Muscle layer of colon (tissue), 2 donors: ENCODE measurements around the gene FAM181A.

Experiments used
- H3K27ac ChIP-seq: one replicate; pipeline ENCODE4 v1.7.0; 2013; ENCODE audit warnings: low read depth, mild to moderate bottlenecking, low read length, moderate library complexity
- H3K27me3 ChIP-seq, 2 donors: one replicate each; pipeline ENCODE4 v1.7.0; 2013; ENCODE audit warnings: low read length in 2 of 2, mild to moderate bottlenecking in 2 of 2; ENCODE audit not compliant: insufficient read depth in 2 of 2, control insufficient read depth in 1 of 2
- H3K36me3 ChIP-seq: one replicate; pipeline ENCODE4 v1.7.0; 2013; ENCODE audit warnings: mild to moderate bottlenecking, low read length; ENCODE audit not compliant: insufficient read depth
- H3K4me1 ChIP-seq: one replicate; pipeline ENCODE4 v1.7.0; 2013; ENCODE audit warnings: mild to moderate bottlenecking, low read length; ENCODE audit not compliant: insufficient read depth
- H3K4me3 ChIP-seq, 2 donors: one replicate each; pipeline ENCODE4 v1.7.0; 2013; ENCODE audit warnings: low read length in 2 of 2, low read depth in 1 of 2, mild to moderate bottlenecking in 1 of 2, moderate library complexity in 1 of 2
- H3K9ac ChIP-seq: one replicate; pipeline ENCODE4 v1.7.0; 2013; ENCODE audit warnings: low read length
- H3K9me3 ChIP-seq: one replicate; pipeline ENCODE4 v1.7.0; 2013; ENCODE audit warnings: mild to moderate bottlenecking, low read length
- donor health status: abdominal sarcoma.
- donor health status: Adenocarcinoma of cecum.

FAM181A gene

DNA sequence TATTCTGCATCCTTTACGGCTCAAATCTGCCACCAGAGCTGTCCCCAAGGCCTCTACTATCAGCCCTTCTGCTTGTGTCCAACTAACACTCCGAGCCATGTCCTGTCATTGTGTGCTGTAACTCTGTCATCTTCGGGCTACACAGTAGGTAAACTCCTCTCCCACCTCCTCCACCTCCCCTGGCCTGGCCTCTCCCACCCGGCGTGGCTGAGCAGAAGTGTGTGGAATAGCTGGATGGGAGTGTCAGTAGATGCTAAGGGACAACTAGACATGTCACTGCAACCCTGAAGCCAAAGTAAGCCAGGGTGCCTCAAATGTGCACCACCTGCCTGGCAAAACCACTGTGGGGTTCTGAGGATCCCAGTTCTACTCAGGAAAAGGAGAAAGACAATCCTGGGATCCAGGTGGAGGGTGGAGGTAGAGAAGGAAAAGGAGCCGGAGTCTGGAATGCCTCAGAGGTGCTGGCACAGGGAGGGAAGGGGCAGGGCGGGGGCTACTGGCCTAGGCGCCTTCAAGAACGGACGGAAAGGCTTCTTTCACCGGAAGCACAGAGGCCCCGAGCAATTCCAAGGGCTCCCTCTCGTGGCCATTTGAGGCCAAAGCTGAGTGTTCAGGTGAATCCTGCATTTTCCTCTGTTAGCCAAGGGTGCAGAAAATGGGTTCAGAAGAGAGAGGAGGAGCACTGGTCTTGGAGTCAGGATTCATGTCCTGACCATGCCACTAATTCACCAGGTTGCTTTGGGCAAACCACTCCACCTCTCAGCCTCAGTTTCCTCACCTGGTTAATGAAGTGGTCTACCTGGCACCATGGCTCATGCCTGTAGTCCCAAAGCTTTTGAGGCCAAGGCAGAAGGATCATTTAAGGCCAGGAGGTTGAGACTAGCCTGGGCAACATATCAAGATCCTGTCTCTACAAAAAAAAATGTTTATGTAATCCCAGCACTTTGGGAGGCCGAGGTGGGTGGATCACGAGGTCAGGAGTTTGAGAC is 20.5 kb upstream of the FAM181A start:
- no peak overlapping the region for H3K4me3 ChIP-seq
- no peak overlapping the region for H3K27ac ChIP-seq
- no peak overlapping the region for H3K9ac ChIP-seq
- H3K36me3 ChIP-seq: no peaks in the 10 kb centered on the region
- no peaks in the 10 kb centered on the region for H3K27me3 ChIP-seq
- peaks cover 4% of the 10 kb centered on the region for H3K4me1 ChIP-seq
- no peaks in the 10 kb centered on the region for H3K9me3 ChIP-seq

DNA sequence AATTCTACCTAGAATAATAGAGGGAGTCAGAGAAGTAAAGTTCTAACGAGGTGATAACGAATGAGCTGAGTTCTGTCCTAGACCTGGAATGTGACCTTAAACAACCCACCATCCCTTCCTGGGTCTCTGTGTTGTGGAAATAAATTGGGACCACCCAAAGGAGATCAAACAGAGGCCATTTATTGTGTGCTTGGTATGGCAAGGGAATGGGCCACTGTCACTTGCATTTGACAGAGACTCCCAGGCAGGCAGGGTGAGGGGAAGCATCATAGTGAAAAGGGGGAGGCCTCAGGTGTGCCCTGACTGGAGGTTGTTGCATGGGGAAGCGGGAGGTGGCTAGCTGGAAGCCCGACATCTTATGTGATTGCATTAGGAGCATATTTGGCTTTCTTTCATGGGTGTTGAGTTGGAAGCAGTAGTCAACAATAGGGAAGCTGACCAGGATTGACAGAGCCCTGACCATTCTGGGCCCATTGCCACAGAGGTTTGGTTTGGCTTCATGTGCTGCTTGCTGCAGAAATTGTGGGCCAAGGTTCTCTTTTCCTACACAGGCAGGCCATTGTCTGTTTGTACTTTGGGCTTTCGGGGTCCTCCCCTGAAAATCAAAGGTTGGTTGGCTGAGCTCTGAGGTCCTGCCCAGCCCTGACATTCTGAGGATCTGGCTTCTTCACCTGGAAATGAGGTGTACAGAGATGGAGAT is 17.6 kb upstream of the FAM181A start:
- Histone ChIP-seq H3K27ac (no peak overlapping the region), H3K27me3 (no peaks in the 10 kb centered on the region), H3K9ac (no peak overlapping the region), H3K9me3 (no peaks in the 10 kb centered on the region), H3K36me3 (no peaks in the 10 kb centered on the region), H3K4me1 (peaks cover 4% of the 10 kb centered on the region), H3K4me3 (no peak overlapping the region)

DNA sequence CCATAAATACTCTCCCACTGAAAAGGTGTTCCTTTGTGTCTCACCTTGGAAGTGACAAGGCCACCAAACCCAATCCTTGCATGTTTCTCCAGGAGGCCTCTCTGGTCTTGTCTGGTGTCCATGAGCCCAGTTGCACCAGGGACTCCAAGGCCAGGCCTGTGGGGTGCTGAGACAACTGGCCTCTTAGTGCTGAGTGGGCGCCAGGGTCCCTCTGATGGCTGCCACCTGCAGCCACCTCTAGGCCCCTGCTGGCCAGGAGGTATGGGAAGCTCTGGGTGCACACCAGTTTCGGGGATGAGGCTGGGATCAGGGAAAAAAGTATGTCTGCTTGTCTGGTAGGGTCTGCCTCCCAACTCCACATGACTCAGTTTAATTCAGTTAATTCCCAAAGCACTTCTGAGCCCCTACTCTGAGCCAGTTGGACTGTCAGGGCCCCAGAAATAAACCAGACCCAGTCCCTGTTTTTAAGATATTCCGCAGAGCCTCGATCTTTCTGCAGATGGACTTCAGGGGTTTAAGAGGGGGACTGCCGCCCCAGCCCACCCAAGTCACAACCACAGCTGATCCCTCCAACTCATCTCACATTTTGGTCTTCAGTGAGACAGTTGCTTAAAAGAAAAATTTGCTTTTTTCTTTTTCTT is 15.0 kb upstream of the FAM181A start:
- Histone ChIP-seq H3K9ac (no peak overlapping the region), H3K9me3 (no peaks in the 10 kb centered on the region), H3K4me1 (no peaks in the 10 kb centered on the region), H3K4me3 (no peak overlapping the region), H3K27me3 (no peaks in the 10 kb centered on the region), H3K36me3 (no peaks in the 10 kb centered on the region), H3K27ac (no peak overlapping the region)

DNA sequence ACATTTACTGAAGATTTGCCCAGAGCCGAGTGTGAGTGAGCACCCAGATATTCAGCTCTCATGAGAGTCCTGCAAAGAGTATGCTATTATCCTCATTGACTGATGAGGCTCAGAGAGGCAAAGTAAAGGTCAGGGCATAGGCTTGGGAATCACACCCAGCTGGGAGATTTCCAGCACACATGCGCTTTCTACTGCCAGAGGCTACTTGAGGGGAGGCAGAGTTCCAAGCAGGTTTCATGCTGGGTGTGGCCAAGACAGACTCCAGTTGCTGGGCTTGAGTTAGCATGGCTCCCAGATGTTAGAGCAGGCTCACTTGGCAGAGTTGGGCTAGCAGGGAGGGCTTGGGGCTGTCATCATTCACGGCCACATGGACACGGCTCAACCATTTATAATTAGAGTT is 14.4 kb upstream of the FAM181A start:
- no peaks in the 10 kb centered on the region for H3K27me3 ChIP-seq
- no peak overlapping the region for H3K4me3 ChIP-seq
- no peak overlapping the region for H3K9ac ChIP-seq
- H3K36me3 ChIP-seq: no peaks in the 10 kb centered on the region
- H3K9me3 ChIP-seq: no peaks in the 10 kb centered on the region
- no peaks in the 10 kb centered on the region for H3K4me1 ChIP-seq
- H3K27ac ChIP-seq: no peak overlapping the region

DNA sequence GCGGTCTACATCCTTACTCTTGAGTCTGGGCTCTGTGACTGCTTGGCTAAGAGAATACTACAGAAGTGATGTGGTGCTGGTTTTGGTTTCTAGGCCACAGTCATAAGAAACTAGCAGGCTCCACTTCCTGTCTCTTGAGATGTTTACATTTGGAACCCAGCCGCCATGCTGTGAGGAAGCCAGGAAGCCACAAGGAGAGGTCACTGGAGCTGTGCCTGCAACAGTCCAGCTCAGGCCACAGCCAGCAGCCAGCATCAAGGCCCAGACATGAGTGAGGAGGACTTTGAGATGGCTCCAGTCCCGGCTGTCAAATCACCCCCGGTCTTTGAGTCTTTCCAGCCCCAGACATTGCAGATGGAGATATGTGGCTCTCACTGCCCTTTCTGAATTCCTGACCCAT is 12.9 kb upstream of the FAM181A start:
- no peak overlapping the region for H3K9ac ChIP-seq
- no peaks in the 10 kb centered on the region for H3K36me3 ChIP-seq
- no peaks in the 10 kb centered on the region for H3K9me3 ChIP-seq

DNA sequence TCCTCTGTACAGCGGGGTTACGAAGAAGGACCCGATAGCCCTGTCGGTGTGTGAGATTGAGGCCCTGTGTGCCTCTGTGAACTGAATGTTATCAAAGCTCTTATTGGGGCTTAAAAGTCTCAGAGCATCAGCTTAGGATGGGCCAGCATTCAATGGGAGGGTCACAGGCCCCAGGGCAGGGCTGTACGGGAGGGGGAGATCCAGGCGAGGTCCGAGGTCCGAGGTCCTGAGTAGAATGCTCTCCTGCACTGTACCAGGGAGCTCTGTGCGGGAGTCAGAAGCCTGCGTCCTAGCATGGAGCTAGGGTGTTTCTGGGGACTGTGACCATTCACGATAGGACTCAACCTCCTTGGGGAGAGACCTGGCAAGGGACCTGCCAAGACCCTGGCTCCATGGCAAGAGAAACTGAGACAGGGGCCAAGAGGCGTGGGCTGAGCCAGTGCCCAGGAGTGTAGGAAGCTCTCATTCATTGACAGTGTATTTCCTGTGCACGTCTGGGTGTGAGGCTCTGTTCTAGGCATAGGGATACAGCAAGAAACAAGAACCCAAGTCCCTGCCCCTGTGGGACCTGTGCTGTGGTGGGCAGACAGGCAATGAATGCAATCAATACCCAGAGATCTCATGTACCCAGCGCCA is 12.0 kb upstream of the FAM181A start:
- no peaks in the 10 kb centered on the region for H3K9me3 ChIP-seq
- no peak overlapping the region for H3K27ac ChIP-seq
- no peaks in the 10 kb centered on the region for H3K36me3 ChIP-seq
- no peaks in the 10 kb centered on the region for H3K27me3 ChIP-seq
- no peak overlapping the region for H3K9ac ChIP-seq
- no peaks in the 10 kb centered on the region for H3K4me1 ChIP-seq
- no peak overlapping the region for H3K4me3 ChIP-seq

More for the DNA sequence above, 12.9 kb upstream of the FAM181A start:
- no peaks in the 10 kb centered on the region for H3K27me3 ChIP-seq
- H3K27ac ChIP-seq: no peak overlapping the region
- H3K4me3 ChIP-seq: no peak overlapping the region
- H3K4me1 ChIP-seq: no peaks in the 10 kb centered on the region

DNA sequence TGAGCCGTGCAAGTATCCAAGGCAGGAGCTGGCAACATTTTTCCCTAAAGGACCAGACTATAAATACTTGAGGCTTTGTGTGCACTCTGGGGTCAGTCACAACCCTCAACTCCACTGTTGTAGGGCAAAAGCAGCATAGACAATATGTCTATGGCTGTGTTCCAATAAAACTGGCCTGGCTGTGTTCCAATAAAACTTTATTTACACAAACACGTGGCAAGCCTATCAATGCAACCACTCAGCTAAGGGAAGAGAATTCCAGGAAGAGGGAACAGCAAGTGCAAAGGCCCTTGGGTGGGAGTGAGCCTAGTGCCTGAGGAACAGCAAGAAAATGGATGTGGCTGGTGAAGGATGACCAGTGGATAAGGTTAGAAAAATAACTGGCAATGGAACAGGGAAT is 11.3 kb upstream of the FAM181A start:
- Histone ChIP-seq H3K4me1 (no peaks in the 10 kb centered on the region), H3K36me3 (no peaks in the 10 kb centered on the region), H3K27ac (no peak overlapping the region), H3K9ac (no peak overlapping the region), H3K4me3 (no peak overlapping the region), H3K9me3 (no peaks in the 10 kb centered on the region), H3K27me3 (no peaks in the 10 kb centered on the region)

DNA sequence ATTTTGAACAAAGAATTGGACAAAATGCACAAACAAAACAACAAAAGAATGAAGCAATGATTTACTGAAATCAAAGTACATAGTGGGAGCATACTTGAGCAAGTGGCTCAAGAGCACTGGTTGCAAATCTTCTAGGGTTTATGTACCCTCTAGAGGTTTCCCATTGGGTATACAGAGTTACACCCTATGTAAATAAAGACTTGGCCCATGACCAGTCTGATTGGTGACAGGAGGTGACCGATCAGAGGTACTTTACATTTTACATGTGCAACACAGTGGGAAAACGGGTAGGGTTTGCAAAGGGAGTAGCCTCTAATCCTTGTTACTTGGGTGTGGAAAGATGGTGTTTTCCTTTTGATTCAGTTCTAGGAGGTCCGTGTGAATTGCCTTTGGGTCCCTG is 10.6 kb upstream of the FAM181A start:
- Histone ChIP-seq H3K36me3 (no peaks in the 10 kb centered on the region), H3K27me3 (no peaks in the 10 kb centered on the region), H3K4me1 (no peaks in the 10 kb centered on the region), H3K9ac (no peak overlapping the region), H3K9me3 (no peaks in the 10 kb centered on the region), H3K4me3 (no peak overlapping the region), H3K27ac (no peak overlapping the region)

DNA sequence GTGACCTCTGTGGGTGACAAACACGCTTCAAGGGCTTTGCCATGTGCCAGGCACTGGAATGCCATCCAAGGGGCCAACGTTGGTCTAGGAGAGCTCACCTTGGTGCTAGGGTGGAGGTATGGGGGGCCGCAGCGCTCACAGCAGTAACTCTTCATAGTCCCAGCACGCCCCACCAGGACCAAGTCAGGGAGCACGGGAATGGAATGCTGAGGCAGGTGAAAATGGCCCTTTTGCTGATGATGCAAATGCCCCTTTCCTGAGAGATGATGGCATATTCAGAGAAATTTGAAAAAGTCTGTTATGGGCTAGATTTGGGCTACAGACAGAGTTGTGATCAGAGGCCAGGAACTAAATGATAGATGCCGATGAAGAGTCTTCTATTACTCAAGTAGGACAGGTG is 10.0 kb upstream of the FAM181A start:
- Histone ChIP-seq H3K36me3 (no peaks in the 10 kb centered on the region), H3K9ac (no peak overlapping the region), H3K4me1 (no peaks in the 10 kb centered on the region), H3K27me3 (no peaks in the 10 kb centered on the region), H3K27ac (no peak overlapping the region), H3K4me3 (no peak overlapping the region), H3K9me3 (no peaks in the 10 kb centered on the region)

DNA sequence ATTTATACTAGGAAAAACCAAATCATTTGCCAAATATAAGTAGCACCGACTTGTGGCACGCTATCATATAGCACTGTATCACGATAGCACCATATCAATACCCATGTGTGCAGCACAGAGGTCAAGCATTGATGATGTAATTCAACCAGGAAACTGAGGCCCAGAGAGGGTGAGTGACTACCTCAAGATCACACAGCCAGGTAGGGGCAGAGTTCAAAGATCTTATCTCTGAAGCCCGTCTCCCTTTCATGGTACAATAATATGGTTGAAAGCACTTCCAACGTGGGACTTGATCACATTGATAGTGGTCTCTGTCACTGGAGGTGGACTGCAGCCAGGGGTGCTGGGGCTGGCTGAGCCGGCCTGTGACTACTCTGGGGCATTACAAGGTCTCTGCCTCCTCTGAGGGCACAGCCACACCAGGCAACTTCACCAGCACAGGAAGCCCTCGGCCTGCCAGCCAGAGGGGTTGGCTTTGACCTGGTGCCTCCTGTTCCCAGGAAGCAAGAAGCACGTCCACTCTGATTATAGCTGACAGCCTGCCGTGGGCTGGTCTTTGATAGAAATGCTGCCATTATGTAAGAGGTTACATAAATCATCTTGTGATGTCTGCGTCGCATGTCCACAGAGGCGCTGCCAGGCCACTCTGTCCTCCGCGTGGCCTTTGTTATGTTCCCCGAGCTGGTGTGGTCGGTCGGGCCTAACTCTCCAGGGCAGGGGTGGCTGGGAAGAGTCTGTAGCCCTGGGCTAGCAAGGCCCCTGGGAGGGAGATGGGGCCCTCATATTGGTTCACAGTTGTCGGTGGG is 5.9 kb upstream of the FAM181A start:
- Histone ChIP-seq H3K27me3 (no peaks in the 10 kb centered on the region), H3K36me3 (no peaks in the 10 kb centered on the region), H3K4me1 (no peaks in the 10 kb centered on the region), H3K9me3 (no peaks in the 10 kb centered on the region), H3K9ac (no peak overlapping the region), H3K27ac (no peak overlapping the region), H3K4me3 (no peak overlapping the region)
